H1 (cell line): ENCODE measurements around the gene PTPRT. TPM values are rescaled to one million over a fixed set of nuclear protein-coding genes. Genes with fewer than 3 reads are reported as not detected.

Source experiments
- ATF2 ChIP-seq: IDR thresholded peaks from 2 replicates; pipeline ENCODE4 v1.6.1; 2012; ENCODE audit warnings: low read length, inconsistent platforms
- ATF3 ChIP-seq: IDR thresholded peaks from 2 replicates; pipeline ENCODE4 v1.6.1; 2011; ENCODE audit warnings: low read depth, mild to moderate bottlenecking, low read length; ENCODE audit not compliant: insufficient read depth
- CHD1 ChIP-seq: IDR thresholded peaks from 2 replicates; pipeline ENCODE4 v1.6.1; 2012; ENCODE audit warnings: low read depth, low read length, improper control_type of control experiment
- CHD7 ChIP-seq: fragments of 300-600 bp; sonication (generic); IDR thresholded peaks from 2 replicates; pipeline ENCODE4 v1.7.1; 2012; ENCODE audit warnings: low read length, moderate library complexity, mild to moderate bottlenecking, inconsistent platforms; ENCODE audit not compliant: insufficient replicate concordance
- KDM5A ChIP-seq: fragments of 200-600 bp; IDR thresholded peaks from 2 replicates; pipeline ENCODE4 v1.7.1; 2012; ENCODE audit warnings: mild to moderate bottlenecking, low read length, inconsistent platforms, mixed read lengths
- NANOG ChIP-seq: IDR thresholded peaks from 2 replicates; pipeline ENCODE4 v1.6.1; 2011; ENCODE audit warnings: low read length, low read depth, mild to moderate bottlenecking, inconsistent platforms; ENCODE audit not compliant: insufficient read depth, poor library complexity, severe bottlenecking
- SAP30 ChIP-seq: fragments of 300-600 bp; sonication (generic); IDR thresholded peaks from 2 replicates; pipeline ENCODE4 v1.7.1; 2012; ENCODE audit warnings: low read length, moderate library complexity, mild to moderate bottlenecking, inconsistent platforms; ENCODE audit not compliant: insufficient read depth, insufficient replicate concordance
- SP1 ChIP-seq: IDR thresholded peaks from 2 replicates; pipeline ENCODE4 v1.6.1; 2011; ENCODE audit warnings: low read depth, low read length
- TBP ChIP-seq: IDR thresholded peaks from 2 replicates; pipeline ENCODE4 v1.6.1; 2011; ENCODE audit warnings: low read depth, low read length, improper control_type of control experiment
- TEAD4 ChIP-seq: IDR thresholded peaks from 2 replicates; pipeline ENCODE4 v1.6.1; 2012; ENCODE audit warnings: low read depth, low read length, inconsistent platforms, mixed read lengths
- polyA plus RNA-seq, 7 experiments: library from polyadenylated mRNA; depleted of rRNA in 3 of 7; stranded (reverse) in 5 of 7; unstranded in 2 of 7; fragments of >200 nt in 5 of 7; fragments of 200-250 nt in 2 of 7; gene quantifications; 1 replicate in 5 of 7; 2 replicates in 1 of 7; 4 replicates in 1 of 7; pipeline versions ENCODE4 v1.2.1 to v1.2.3, GENCODE V29; 2011 to 2013; ENCODE audit warnings: missing spikeins in 2 of 7, mixed read lengths in 2 of 7
- total RNA-seq: library from RNA; stranded (reverse); fragmentation: NEBNext Ultra II Directional; extraction: Animal tissue kit (Norgen Biotek cat#: 25700); gene quantifications from 2 replicates; pipeline ENCODE4 v1.2.1, GENCODE V29; 2021

PTPRT gene
- total and polyA plus RNA-seq, 2 of the 8 experiments (the other 6 are each of a cell fraction or from before 2014, with no cell fraction given) = 0.33 to 1.8 TPM

- no peak for TF ChIP-seq CHD7
- TF ChIP-seq ATF3 = no peak
- no peak for TF ChIP-seq SAP30
- no peak for TF ChIP-seq NANOG
- no peak for TF ChIP-seq ATF2
- TF ChIP-seq TEAD4 = no peak
- no peak for TF ChIP-seq SP1
- no peak for TF ChIP-seq CHD1
- TF ChIP-seq TBP = no peak
- no peak for TF ChIP-seq KDM5A
Observed at GRCh38 chr20:42914302-42914701, 275.4 kb downstream of the PTPRT start (continued).
